GM21360 (cell line): ENCODE data around the gene UNC93B1.
"Not testable (repeated sequence)": the region's sequence is repeated elsewhere in the genome, so short reads cannot be mapped to it uniquely, and the experiment has no call there.

Experiments used
- ATAC-seq: cut with Tn5 transposase; IDR thresholded peaks from one replicate; pipeline ENCODE4 v1.9.1; 2021; ENCODE audit warnings: mild to moderate bottlenecking, moderate library complexity; ENCODE audit not compliant: unreplicated experiment

The UNC93B1 gene

DNA sequence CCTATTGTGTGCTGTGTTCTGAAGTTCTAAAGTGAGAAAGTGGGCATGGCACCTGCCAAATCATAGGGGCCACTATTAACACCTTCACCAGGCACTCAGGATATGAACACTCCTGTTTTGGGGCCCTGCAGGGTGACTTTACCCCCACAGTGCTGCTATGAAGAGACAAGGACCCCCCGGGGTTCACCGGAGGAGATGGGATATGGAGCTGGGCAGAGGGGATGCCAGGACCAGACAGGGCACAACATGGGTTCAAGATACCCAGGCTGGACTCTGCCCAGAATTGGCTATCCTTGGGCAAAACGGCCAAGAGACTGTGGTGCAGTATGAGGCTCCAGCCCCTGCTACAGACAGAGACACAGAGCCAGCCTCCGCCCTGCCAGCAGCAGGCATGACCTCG lies 9.5 kb downstream of the UNC93B1 start:
- ATAC-seq = not testable (repeated sequence)

GRCh38 chr11:67993821-67994220 lies 10.1 kb downstream of the UNC93B1 start:
- not testable (repeated sequence) for ATAC-seq

- not testable (repeated sequence) for ATAC-seq
Measured at GRCh38 chr11:67991347-67992121, 12.4 kb downstream of the UNC93B1 start.

GRCh38 chr11:67990546-67991346 lies 13.2 kb downstream of the UNC93B1 start:
- ATAC-seq = not testable (repeated sequence)

- ATAC-seq = not testable (repeated sequence)
Measured at GRCh38 chr11:67985302-67985701, 18.6 kb downstream of the UNC93B1 start.

- no peak for ATAC-seq
Measured at GRCh38 chr11:67983951-67984350, 19.9 kb downstream of the UNC93B1 start.

GRCh38 chr11:67982255-67982857 lies 21.5 kb downstream of the UNC93B1 start:
- ATAC-seq = not testable (repeated sequence)

GRCh38 chr11:67981226-67981625 lies 22.7 kb downstream of the UNC93B1 start:
- not testable (repeated sequence) for ATAC-seq

DNA sequence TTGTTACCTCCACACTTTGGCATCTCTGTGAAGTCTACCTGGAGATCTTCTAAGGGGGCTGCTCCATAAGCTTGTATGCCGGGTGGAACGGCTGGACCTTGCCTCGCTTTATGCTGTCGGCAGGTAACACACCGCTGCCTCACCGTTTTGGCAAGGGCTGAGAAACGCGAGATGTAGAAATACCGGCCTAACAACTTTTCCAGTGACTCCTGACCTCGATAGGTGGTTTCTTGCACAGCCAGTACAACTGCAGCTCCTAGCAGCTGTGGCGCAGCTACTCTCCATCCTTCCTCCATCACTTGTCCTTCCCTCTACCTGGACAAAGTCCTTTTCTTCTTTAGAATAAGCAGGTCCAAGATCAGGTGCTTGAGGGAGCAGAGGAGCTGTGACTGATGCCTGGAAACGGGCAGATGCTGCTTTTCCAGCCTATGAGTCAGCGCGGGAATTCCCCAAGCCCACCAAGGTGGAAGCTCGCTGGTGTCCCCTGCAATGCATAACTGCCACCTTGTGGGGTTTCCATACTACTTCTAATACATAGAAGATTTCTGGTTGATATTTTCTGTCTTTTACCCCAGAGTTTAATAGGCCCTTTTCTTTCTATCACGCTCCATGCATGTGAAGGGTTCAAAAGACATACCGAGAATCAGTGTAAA lies 25.0 kb downstream of the UNC93B1 start:
- ATAC-seq = not testable (repeated sequence)

GRCh38 chr11:67974746-67975145 lies 29.2 kb downstream of the UNC93B1 start:
- ATAC-seq = not testable (repeated sequence)

DNA sequence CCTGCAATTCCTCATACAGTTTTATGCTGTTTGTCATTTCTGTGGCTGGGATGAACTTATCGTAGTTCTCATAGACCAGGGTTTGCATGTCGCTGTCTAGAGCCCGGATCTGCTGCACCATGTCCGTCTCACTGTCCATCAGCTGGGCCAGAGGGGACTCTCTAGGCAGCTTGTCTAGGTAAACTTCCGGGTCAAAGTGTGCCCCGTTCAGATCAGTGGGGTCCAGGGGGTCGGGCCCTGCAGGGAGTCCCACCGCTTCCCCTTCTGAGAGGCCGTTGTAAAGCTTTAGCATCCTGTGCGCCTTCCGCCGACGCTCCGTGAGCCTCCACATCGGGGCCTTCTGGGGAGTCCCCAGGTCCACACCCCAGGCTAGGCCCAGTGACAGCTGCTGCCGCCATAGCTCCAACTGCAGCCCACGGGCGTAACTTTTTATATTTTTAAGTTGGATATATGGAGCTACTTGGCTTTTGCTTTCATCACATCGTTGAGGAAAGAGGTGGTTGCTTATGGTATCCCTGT lies 38.0 kb downstream of the UNC93B1 start:
- ATAC-seq = not testable (repeated sequence)

GRCh38 chr11:67964746-67965145 lies 39.2 kb downstream of the UNC93B1 start:
- ATAC-seq = not testable (repeated sequence)

GRCh38 chr11:67963879-67964278 lies 40.0 kb downstream of the UNC93B1 start:
- not testable (repeated sequence) for ATAC-seq

DNA sequence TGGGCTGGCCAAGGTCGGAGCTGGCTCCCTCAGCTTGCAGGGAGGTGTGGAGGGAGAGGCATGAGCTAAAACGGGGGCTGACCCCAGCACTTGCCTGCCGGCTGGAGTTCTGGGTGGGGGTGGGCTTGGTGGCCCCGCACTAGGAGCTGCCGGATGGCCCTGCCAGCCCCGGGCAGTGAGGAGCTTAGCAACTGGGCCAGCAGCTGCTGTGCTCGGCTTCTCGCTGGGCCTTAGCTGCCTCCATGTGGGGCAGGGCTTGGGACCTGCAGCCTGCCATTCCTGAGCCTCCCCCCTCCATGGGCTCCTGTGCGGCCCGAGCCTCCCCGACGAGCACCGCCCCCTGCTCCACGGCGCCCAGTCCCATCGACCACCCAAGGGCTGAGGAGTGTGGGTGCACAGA lies 40.7 kb downstream of the UNC93B1 start:
- not testable (repeated sequence) for ATAC-seq

DNA sequence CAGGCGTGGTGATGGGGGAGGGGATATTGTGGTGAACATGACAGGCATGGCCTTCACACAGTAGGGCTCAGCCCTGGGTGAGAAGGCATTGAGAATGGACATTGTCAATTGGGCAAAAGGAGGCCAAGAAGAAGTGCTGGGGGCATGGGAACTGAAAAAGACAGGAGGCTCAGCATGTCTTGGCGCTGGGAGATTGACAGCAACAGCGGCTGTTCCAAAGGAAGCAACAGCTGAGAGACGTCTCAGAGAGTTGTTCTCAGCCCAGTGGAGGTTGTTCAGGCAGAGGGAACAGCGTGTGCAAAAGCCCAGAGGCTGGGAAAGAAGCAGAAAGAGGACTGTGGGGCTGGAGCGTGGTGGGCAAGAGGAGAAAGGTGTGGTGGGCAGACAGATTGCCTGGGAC lies 47.7 kb downstream of the UNC93B1 start:
- ATAC-seq = not testable (repeated sequence)

DNA sequence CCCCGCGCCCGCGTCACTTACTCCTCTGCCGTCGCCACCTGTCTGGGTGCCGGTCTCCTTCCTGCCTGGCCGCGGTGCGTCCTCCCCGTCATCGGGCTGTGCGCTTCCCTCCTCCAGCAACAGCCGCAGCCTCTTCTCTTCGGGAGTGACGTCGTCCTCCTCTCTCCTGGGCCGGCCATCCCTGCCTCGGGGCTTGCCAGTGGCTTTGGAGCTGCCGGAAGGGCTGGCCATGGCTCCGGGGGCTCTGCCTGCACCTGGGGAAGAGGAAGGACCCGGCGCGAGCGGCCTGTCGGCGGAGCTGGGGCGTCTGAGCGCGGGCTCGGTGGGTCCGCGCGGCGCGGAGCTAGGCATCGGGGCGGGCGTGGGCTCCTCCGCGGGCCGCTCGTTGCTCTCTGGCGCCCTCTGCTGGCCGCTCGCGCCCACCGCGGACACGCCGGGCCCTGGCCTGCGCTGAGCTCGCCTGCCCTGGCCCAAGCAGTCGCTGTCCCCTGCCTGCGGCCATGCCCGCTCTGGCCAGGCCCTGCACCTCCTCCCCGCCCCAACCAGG lies 48.4 kb downstream of the UNC93B1 start:
- not testable (repeated sequence) for ATAC-seq

GRCh38 chr11:67954971-67955370 lies 48.9 kb downstream of the UNC93B1 start:
- not testable (repeated sequence) for ATAC-seq

DNA sequence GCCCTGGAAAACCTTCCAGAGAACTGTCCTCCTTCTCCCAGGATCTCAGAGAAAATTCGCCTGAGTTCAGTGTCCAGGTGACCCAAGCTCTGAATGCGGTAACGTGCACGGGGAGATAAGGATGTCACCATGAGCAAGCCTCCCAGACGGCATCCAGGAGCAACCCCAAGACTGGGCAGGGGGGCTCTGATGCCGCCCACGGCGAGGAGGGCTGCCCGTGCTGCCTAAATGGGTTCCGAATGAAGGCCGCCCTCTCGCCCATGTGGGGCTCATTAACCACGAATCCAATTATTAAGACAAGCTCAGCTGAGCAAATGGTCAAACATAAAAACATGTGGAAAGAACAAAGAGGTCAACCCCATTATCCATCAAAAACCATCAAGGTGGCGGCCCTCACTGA lies 49.6 kb downstream of the UNC93B1 start:
- ATAC-seq = not testable (repeated sequence)

- not testable (repeated sequence) for ATAC-seq
Measured at GRCh38 chr11:67950705-67951104, 53.2 kb downstream of the UNC93B1 start.

DNA sequence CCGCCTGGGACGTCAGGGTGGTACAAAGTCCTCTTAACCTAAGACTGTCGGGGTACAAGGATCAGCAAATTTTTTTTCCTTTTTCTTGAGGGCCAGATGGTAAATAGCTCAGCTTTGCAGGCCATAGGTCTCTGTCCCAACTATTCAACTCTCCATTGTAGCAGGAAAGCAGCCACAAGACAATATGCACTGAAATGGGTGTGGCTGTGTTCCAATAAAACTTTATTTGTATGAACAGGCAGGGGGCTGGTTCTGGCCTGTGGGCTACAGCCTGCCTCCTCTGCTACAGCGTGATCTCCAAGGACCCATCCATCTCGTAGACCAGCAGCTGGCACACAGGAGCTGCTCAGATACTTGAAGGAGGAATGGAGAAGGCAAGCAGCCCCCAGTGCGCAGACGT lies 56.1 kb downstream of the UNC93B1 start:
- ATAC-seq = not testable (repeated sequence)
